Superior temporal gyrus (tissue), 1 donor: ENCODE data around the gene TBX15.

ENCODE experiments used
- DNase-seq: peaks from one replicate; pipeline ENCODE4 v3.0.0-alpha.2; 2016; ENCODE audit errors: extremely low spot score

The TBX15 gene

GRCh38 chr1:118988186-118989005, at the start of gene TBX15:
TBX15 (minus strand) TSS chr1:118988343; CDS start chr1:118987795, 548 bp downstream.
- no peak for DNase-seq

GRCh38 chr1:119034359-119034758, 46.2 kb upstream of the TBX15 start:
- no peak for DNase-seq

DNA sequence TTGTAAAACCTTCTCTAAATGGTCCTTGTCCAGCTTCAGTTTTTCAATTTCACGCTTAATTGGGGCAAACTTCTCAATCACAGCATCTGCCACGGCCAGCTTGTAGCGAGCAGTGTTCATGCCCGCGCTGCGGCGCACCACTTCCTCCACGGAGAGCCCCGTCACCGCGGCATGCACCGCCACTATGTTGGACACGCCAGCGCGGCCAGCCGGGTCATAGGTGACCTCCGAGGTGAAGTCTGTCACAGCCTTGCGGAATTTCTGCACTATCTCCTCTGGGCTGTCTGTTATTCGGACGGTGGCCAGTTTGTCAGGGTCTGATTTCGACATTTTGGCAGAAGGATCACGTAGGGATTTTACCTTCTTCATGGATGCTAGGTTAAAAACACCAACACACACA, 44.8 kb upstream of the TBX15 start:
- DNase-seq = no peak

- DNase-seq = no peak
These were observed 39.6 kb upstream of the TBX15 start for GRCh38 chr1:119027759-119028158.

DNA sequence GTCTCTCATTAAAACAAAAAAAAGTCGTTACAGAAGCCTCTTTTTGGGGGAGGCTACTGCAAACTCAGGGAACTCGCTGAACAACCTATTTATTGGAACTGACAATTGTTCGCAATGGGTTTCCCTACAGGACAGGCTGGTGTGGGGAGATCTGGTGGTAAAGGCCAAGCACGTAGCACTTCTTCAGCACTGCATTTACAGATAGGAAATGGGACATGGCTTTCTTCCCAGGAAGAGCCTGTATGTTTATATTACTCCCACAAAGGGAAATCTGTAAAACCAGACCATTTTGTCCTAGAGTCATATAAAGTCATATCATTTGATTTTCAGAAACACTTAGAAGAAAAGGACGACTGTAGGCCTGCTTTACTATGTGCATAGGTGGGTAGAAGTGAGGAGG, 38.8 kb upstream of the TBX15 start:
- no peak for DNase-seq

DNA sequence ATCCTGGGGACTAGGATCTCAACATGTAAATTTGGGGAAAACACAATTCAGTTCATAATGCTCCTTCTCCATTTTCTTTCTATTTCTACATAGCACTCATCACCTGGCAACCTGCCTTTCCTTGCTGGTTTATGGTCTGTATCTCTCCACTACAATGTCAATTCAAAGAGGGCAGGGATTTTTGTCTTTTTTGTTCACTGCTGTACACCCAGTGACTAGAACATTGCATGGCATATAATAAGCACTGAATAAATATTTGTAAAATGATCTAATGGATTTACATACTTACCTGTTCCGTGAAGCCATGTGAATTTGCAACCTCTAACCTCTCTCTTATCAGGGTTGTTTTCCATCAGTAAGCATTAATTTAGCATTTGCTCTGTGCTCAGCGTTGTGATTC, 27.4 kb upstream of the TBX15 start:
- no peak for DNase-seq

DNA sequence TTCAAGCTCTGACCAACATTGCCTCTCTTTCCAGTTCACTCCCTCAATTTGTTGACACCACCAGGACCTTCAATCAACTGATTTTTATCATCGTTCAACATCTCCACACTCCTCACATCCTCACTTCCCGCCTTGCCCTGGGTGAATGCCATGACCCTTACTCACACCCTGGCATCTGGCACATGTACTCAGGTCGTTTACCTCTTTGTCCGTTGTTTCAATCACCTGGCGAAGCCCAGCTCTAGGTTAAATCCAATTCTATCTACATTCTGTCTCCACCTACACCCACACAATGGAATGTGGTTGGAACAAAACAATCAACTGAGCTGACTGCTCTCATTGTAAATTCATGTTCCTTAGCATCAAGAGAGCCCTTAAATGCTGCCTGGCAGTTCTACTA, 24.2 kb upstream of the TBX15 start:
- no peak for DNase-seq

DNA sequence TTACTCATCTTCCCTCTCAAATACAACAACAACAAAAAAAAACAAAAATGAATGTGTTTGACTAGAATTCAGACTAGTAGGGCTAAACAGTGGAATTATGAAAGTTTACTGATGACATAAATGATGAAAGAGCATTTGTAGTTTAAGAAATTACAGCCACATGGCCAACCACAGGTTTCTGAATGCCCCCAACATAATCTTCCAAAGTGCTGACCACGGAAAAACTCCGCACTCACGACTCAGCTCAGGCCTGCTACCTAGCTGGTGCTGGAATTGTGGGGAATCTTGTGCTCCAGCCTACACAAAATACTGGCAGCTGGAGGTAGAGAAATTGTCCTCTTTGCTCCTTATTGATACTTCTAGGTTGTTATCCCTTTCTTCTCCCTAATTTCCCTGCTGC, 23.6 kb upstream of the TBX15 start:
- DNase-seq = no peak

DNA sequence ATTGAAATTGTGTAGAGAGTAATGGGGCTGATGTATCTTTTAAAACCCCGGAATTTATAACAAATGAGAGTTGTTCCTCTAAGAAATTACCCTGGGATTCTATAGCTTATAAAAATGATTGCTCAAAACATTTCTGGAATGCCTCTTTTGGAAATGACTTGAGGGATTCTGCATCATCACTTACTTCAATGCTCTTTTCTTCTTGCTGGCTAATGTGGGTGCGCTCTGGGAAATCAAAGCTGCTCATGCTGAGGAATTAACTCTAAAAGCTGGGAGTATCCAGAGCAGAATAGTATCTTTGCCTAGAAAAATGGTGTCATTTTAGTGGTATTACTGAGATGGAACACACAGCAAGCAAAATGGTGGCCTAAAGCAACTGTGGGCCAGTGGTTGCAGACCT, 23.0 kb upstream of the TBX15 start:
- no peak for DNase-seq

DNA sequence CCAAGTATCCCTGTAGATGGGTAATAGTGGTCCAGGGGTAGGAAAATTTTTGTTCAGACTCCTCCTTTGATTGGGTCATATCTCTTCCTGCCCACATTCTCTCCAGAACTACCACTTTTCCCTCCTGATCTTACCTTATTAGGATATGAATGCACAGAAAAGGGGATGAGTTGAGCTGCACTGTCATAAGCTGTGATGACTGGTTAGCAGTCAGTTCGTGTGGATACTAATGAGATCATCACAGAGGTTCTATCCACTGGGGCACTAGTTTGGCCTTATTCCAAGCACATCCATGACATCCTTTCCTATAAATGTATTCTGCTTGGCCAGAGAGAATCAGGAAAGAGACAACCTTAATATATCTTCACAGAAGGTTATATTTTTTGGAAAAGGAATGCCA, 22.1 kb upstream of the TBX15 start:
- no peak for DNase-seq

- no peak for DNase-seq
These were observed 21.1 kb upstream of the TBX15 start for GRCh38 chr1:119009312-119009655.

- DNase-seq = peak; percentile 62
These were observed 20.6 kb upstream of the TBX15 start for GRCh38 chr1:119008483-119009311.

DNA sequence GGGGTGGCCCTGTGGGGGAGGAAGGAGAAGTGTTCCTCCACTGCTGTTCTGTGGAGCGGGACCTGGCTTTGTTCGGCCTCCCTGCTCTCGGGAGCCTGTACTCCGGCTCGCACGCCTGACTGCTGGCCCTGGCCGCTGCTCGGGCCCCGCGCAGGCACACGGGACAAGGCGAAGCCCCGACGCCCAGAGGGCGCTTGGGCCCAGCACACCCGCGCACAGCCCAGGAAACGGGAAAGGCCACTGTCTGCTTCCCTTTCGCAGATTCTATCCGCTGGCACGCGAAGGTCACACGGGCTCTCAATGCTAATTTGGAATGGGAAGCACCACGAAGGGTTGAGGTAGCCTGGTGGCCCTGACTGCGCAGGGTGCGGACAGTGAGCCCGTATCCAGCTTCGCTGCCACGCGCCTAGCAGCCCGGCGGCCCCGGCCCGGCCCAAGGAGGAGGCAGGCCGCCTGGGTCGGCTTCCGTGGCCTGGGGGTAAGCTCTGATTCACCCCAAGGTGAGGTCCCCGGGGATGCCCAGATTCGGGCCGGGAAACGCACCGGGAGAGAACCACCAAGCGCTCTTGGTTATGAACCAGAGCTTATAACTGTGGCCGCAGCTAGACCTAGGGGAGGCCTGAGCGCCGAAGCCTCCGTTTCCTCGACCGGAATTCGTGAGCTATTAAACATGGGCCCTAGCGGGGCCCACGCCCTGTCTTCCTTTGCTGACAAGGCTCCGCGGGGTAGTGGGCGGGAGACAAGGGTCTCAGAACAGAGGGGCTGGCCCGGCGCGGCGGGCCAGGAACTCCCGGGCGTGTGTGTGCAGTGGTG, 19.7 kb upstream of the TBX15 start:
- no peak for DNase-seq

GRCh38 chr1:119007339-119007669, 19.2 kb upstream of the TBX15 start:
- DNase-seq = no peak

DNA sequence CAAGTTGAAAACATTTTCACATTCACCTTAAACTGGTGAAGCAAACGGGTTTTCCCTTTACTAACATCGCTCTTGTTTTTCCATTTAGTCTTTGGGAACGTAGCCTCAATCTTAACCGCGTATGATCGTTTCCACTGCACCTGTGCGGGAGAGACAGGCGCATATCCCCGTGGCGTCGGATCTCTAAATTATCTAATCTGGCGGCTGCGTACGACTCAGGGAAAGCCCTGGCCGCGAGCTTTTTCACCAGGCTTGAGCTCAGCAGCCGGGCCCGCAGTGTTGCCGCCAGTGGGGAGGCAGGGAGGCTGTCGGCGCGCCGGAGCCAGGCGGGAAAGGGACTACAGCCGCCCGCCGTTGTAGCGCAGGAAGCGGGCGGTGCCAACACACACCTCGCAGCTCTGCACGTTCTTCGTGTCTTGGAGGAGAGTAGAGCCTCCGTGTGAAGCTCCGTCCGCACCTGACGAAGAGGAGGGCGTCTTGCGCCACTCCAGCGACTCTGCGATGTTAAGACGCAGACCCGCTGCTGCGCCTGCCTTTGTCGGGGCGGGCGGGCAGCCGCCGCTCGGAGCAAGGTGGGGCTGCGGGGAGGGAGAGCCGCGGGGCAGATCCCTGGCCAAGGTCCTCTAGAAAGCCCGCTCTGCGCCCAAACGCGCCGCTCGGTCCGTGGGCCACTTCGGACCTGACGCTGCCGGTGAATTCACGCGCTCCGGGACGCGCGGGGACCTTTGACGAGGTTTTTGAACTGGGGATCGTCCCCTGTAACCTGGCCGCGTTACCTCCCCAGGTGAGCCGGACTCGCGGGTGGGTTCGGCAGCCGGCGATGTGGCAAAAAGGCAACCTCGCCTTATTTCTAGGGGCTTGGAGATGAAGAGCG, 18.5 kb upstream of the TBX15 start:
- no peak for DNase-seq

- DNase-seq = no peak
These were observed 17.7 kb upstream of the TBX15 start for GRCh38 chr1:119005724-119006405.

GRCh38 chr1:119004781-119005180, 16.6 kb upstream of the TBX15 start:
- no peak for DNase-seq

GRCh38 chr1:119004129-119004527, 16.0 kb upstream of the TBX15 start:
- no peak for DNase-seq

GRCh38 chr1:119003413-119004128, 15.4 kb upstream of the TBX15 start:
- no peak for DNase-seq

- no peak for DNase-seq
These were observed 14.0 kb upstream of the TBX15 start for GRCh38 chr1:119002028-119002686.
